Erythroblast (primary cell): ENCODE data around the gene LCAT.

Experiments
- GATA1 ChIP-seq: IDR thresholded peaks from 2 replicates; pipeline ENCODE4 v1.6.1; 2011; ENCODE audit warnings: low read depth, mild to moderate bottlenecking, control low read depth, low read length, moderate library complexity
- POLR2A ChIP-seq: IDR thresholded peaks from 2 replicates; pipeline ENCODE4 v1.6.1; 2011; ENCODE audit warnings: mild to moderate bottlenecking, low read length

DNA sequence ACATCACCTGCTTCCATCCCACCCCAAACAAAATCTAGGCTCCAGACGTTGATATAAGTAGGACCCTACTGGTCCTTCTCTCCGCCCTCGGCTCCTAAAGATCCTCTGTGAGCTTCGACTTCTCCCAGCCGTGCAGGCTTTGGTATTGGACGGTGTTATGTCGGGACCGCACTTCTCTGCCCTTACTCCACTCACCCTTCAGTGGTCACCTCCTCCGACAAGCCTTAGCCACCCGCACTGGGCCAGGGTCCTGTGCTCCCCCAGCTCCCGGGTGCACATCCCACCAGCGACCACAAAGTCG, 8.9 kb downstream of the LCAT start:
- TF ChIP-seq POLR2A (no peak), GATA1 (no peak)
